SK-N-SH (cell line): Measurements from ENCODE around the gene UTY.

Source experiments
- CHD2 ChIP-seq: fragments of 150-350 bp; IDR thresholded peaks from 2 replicates; pipeline ENCODE4 v1.6.1; 2018; ENCODE audit warnings: low read length; ENCODE audit not compliant: partially characterized antibody
- CTCF ChIP-seq: fragments of 200-600 bp; sonication (generic); IDR thresholded peaks from 2 replicates; pipeline ENCODE4 v1.6.1; 2017; ENCODE audit warnings: antibody characterized with exemption, mild to moderate bottlenecking, moderate library complexity
- EP300 ChIP-seq, 2 experiments: IDR thresholded peaks; 2 replicates each; pipeline versions ENCODE4 v1.4.0 to v1.6.1; 2012; ENCODE audit warnings: borderline replicate concordance in 1 of 2, low read depth in 1 of 2, low read length in 1 of 2
- EZH2phosphoT487 ChIP-seq: fragments of 200-600 bp; sonication (generic); IDR thresholded peaks from 2 replicates; pipeline ENCODE4 v1.6.1; 2017; ENCODE audit warnings: low read depth, mixed run types, mild to moderate bottlenecking, antibody characterized with exemption, moderate library complexity, borderline replicate concordance
- POLR2AphosphoS5 ChIP-seq: IDR thresholded peaks from 2 replicates; pipeline ENCODE4 v1.6.1; 2012; ENCODE audit warnings: low read depth, low read length
- RAD21 ChIP-seq: IDR thresholded peaks from 2 replicates; pipeline ENCODE4 v1.6.1; 2012; ENCODE audit warnings: mild to moderate bottlenecking, low read length
- RFX5 ChIP-seq: IDR thresholded peaks from 2 replicates; pipeline ENCODE4 v1.6.1; 2012; ENCODE audit warnings: mild to moderate bottlenecking, improper control_type of control experiment, low read length
- TF ChIP-seq, protein P1 (sequence below): fragments of 150-350 bp; IDR thresholded peaks from 2 replicates; pipeline ENCODE4 v1.6.1; 2017; ENCODE audit warnings: antibody characterized with exemption, low read length, low read depth, borderline replicate concordance
- TF ChIP-seq, protein P2 (sequence below): IDR thresholded peaks from 2 replicates; pipeline ENCODE4 v1.4.0; 2012; ENCODE audit warnings: low read depth
- TF ChIP-seq, protein P3 (sequence below): IDR thresholded peaks from 2 replicates; pipeline ENCODE4 v1.4.0; 2012; ENCODE audit warnings: low read depth, borderline replicate concordance

- TF ChIP-seq, protein P1, sequence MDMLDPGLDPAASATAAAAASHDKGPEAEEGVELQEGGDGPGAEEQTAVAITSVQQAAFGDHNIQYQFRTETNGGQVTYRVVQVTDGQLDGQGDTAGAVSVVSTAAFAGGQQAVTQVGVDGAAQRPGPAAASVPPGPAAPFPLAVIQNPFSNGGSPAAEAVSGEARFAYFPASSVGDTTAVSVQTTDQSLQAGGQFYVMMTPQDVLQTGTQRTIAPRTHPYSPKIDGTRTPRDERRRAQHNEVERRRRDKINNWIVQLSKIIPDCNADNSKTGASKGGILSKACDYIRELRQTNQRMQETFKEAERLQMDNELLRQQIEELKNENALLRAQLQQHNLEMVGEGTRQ, result no peak
- no peak for TF ChIP-seq CTCF
- TF ChIP-seq, protein P2, sequence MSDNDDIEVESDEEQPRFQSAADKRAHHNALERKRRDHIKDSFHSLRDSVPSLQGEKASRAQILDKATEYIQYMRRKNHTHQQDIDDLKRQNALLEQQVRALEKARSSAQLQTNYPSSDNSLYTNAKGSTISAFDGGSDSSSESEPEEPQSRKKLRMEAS, result no peak
- TF ChIP-seq EP300 (IDR thresholded peaks at IDR 0.05; ENCODE audit: borderline replicate concordance in 1 of 2, low read depth in 1 of 2, low read length in 1 of 2), result no peak
- TF ChIP-seq RAD21, result no peak
- TF ChIP-seq CHD2, result no peak
- no peak for TF ChIP-seq EZH2phosphoT487
- TF ChIP-seq POLR2AphosphoS5, result no peak
- TF ChIP-seq, protein P3, sequence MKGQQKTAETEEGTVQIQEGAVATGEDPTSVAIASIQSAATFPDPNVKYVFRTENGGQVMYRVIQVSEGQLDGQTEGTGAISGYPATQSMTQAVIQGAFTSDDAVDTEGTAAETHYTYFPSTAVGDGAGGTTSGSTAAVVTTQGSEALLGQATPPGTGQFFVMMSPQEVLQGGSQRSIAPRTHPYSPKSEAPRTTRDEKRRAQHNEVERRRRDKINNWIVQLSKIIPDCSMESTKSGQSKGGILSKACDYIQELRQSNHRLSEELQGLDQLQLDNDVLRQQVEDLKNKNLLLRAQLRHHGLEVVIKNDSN, result no peak
- no peak for TF ChIP-seq RFX5
Measured at GRCh38 chrY:13450596-13451130, 29.2 kb downstream of the UTY start.
